HG03432 (cell line): ENCODE results near the gene BEST2.

Source experiments
- ATAC-seq: cut with Tn5 transposase; IDR thresholded peaks from one replicate; pipeline ENCODE4 v1.9.1; 2021; ENCODE audit warnings: mild to moderate bottlenecking, moderate library complexity; ENCODE audit not compliant: unreplicated experiment

BEST2 gene

DNA sequence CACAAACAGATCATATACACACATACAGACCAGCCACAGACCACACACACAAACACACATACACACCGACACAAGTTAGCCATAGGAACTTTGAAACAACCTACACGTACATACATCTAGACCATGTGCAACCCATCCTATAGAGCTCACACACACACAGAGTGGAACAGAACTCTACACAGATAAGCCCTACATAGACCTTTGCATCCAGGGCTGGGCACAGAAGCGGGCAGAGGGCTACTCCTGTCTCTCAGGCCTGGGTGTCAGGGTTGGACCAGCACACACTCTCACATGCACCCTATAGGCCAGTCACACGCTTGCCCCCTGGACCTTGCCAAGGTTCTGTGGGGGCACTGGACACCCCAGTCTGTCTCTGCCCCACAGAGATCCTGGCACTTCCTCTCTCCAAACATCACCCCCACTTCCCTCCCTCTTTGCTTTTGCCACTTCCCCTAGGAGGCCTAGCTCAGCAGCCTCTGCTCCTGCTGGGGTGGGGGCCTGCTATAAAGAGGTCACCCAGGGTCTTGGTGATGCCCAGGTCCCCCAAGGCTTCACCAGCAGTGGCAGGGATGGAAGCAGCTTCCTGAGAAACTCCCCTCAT, 33.9 kb downstream of the BEST2 start:
- no peak for ATAC-seq

DNA sequence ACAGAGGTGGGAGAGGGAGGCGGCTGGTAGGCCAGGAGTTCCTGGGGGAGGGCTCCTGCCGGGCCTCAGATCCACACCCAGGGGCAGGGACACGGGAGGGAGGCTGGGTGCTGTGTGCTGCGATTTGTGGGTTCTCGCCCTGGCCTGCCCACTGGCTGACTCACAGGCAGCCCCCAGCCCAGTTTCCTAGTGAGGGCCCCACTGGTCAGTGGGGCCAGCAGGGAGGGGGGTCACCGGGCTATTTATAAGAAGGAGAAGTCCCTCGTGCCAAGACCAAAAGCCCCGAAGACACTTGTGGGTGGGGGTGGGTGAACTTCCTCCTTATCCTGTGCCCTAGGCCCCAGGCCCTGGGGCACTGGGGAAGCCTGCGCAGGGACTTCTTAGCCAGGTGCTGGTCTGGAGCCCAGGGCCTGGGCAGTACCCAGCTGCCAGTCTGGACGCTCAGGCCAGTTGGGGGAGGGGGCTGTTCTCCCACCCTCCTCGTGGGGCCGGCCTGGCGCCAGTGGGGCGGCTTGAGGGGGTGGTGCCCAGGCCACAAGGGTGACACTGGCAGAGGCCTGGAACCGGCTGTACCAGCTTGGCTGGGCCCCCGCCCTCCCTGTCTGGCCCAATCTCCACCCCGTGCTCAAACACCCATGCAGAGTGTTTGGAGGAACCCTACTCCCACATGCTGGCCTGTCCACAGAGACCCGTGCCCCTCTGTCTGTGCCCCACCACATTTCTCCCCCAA, 34.7 kb downstream of the BEST2 start:
- no peak for ATAC-seq

DNA sequence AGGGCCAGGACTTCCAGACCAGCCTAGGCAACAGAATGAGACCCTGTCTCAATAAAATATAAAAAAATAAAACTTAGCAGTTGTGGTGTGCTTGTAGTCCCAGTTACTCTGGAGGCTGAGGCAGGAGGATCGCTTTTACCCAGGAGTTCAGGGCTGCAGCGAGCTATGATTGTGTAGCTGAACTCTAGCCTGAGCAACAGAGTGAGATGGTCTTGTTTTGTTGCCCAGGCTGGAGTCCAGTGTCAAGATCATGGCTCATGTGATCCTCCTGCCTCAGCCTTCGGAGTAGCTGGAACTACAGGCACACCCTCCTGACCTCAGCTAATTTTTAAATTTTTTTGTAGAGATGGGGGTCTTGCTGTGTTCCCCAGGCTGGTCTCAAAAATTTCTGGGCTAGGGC, 35.4 kb downstream of the BEST2 start:
- no peak for ATAC-seq

DNA sequence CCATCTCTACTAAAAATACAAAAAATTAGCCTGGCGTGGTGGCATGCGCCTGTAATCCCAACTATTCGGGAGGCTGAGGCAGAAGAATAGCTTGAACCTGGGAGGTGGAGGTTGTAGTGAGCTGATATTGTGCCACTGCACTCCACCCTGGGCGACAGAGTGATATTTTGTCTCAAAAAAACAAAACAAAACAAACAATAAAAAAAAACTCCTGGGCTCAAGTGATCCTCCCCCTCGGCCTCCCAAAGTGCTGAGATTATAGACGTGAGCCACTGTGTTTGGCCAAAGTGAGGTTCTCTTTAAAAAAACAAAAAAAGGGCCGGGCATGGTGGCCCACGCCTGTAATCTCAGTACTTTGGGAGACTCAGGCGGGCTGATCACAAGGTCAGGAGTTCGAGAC, 35.9 kb downstream of the BEST2 start:
- no peak for ATAC-seq

DNA sequence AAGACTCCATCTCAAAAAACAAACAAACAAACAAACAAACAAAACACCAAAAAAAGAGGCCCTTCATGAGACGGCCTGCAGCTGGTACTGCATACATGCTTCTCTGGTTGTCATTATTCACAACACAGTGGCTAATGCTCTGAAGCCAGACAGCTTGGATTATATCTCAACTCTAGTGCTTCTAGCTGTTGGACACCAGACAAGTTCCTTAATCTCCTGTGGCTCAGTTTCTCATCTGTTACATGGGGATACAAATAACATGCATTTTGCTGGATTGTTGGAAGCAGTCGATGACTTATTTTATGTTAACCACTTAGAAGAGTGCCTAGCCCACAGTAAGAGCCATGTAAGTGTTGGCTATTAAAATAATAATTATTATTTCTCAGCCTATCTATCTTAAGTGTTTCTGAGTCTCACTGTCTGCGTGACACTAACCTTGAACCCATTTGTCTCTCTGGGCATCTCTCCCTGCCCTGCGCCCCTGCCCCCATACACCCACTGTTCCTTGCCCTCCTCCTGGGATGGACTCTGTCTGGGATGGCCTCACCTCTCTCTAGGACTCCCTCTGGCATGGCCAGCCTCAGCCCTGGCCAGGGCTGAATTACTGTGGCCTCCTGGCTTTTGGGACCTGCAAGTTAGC, 36.6 kb downstream of the BEST2 start:
- no peak for ATAC-seq

DNA sequence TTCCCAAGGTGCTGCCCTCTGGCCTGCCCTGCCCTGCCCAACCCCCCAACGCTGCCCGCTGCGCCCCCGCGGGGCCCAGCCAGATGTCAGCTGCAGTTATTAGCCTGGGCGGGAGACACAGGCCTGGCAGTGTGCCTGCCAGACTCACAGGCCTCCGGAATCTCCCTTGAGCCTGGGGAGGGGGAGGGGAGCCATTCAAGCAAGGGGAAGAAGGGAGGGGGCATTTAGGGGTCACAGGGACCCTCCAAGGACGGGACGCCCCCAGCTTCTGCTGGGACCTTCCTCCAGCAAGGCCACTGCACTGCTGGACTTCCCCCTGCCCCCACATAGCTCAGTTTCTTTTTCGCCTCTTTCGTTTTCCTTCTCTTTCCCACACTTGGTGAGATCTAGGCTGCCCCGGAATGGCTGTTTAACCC, 37.1 kb downstream of the BEST2 start:
- no peak for ATAC-seq

DNA sequence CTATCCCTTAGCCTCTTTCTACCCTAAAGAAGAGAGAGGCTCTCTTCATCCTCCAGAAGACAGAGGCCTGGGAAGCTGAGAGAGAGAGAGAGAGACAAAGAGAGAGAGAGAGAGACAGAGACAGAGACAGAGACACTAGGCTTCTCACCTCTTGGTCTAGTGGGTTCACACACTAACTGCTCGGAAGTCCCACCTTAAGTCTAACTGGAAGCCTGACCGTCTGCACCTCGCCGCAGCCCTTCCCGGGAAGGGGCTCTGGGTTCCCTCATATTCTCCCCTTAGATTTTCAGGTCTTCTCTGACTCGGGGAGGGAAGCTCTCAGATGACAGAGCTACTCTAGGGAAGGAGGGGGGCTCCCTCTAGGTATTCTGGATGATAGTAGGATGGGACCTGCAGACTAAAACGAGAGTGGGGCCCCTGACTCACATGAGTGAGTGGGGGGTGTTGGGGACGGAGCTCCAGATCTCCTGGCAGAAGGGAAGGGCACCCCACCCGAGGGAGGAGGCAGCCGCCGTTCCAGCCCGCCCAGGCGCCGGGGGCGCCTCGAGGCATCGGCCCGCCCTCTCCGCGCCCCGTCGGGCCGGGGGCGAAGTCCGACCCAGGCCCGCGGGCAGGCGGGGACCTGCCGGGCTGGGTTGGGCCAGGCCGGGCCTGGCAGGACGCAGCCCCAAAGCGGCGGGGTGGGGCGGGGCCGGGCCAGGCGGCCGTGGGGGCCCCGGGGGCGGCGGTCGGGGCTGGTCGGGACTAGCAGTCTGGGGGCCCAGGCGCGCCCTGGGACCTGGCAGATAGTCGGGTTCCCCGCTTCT, 37.7 kb downstream of the BEST2 start:
- no peak for ATAC-seq

DNA sequence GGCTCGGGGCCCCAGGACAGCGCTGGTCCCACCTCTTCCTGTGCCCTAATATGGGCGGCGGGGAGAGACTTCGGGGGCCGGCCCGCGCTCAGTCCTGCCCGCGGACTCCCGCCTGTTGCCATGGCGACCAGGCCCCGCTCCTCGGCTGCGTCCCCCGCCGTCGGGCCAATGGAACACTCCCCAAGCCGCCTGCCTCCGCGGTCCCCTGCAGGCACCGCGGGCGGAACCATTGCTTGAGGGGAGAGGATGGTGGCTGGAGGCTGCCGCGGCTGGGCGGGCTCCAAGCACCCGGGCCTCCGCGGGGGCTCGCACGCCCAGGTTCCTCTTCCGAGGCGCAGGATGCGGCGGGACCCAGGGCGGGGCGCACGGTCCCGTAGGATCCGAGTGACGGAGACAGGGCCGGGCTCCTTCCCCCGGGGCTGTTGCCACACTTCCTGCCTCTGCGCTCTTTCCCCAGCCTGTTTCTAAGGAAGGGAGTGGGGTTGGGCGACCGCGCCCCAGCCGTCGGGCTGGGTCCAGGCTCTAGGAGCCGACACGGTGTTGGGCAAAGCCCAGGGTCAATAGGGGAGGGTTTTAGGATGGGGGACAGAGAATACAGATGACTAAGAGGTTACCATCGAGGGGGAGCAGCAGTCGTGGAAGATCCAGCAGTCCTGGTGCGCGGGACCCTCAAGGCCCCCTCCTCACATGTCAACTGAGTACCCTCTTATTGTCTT, 38.5 kb downstream of the BEST2 start:
- peak; percentile 40 for ATAC-seq

DNA sequence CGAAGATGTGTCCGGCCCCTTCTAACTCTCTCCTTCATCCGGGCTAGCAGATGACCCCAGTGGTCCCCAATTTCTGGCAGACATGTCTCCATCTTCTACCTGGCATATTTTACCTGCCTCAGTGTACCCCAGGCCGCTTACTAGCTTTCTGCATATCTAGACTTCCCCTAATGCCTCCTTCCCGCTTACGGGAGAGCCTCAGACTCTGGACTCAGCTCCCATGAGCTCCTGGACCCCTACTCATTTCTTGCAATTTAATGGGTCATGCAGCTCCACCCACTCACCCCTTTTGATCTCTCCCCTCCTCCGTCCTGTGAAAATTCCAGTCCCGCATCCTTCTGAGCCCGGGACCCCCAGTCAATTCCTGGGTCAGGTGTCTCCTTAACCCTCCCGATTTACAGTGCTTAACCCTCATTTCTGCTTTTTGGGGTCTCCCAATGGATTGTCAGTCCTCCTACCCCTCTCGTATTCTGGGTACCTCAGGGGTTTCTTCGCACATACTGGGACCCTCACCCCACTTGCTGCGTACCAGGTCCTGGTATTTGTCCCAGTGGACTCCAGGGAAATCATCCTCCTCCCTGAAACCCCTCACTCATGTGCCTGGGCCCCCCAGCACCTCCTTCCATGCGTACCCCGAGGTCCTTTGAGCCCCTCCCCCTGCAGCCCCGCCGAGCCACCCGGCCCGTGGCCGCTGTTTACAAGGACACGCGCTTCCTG, 39.2 kb downstream of the BEST2 start:
- no peak for ATAC-seq

DNA sequence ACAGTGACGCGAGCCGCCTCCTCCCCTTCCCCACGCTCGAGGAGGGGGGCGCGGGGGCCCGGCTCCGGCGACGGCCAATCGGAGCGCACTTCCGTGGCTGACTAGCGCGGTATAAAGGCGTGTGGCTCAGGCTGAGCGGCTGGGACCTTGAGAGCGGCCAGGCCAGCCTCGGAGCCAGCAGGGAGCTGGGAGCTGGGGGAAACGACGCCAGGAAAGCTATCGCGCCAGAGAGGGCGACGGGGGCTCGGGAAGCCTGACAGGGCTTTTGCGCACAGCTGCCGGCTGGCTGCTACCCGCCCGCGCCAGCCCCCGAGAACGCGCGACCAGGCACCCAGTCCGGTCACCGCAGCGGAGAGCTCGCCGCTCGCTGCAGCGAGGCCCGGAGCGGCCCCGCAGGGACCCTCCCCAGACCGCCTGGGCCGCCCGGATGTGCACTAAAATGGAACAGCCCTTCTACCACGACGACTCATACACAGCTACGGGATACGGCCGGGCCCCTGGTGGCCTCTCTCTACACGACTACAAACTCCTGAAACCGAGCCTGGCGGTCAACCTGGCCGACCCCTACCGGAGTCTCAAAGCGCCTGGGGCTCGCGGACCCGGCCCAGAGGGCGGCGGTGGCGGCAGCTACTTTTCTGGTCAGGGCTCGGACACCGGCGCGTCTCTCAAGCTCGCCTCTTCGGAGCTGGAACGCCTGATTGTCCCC, 39.9 kb downstream of the BEST2 start, which contains the start of gene JUNB:
Gene JUNB, plus strand, starts transcription at position 142 of the 706 bp plus-strand sequence. Its CDS starts 286 bp downstream, at position 428.
- peak; percentile 34 for ATAC-seq

DNA sequence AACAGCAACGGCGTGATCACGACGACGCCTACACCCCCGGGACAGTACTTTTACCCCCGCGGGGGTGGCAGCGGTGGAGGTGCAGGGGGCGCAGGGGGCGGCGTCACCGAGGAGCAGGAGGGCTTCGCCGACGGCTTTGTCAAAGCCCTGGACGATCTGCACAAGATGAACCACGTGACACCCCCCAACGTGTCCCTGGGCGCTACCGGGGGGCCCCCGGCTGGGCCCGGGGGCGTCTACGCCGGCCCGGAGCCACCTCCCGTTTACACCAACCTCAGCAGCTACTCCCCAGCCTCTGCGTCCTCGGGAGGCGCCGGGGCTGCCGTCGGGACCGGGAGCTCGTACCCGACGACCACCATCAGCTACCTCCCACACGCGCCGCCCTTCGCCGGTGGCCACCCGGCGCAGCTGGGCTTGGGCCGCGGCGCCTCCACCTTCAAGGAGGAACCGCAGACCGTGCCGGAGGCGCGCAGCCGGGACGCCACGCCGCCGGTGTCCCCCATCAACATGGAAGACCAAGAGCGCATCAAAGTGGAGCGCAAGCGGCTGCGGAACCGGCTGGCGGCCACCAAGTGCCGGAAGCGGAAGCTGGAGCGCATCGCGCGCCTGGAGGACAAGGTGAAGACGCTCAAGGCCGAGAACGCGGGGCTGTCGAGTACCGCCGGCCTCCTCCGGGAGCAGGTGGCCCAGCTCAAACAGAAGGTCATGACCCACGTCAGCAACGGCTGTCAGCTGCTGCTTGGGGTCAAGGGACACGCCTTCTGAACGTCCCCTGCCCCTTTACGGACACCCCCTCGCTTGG, 40.7 kb downstream of the BEST2 start:
- ATAC-seq = no peak

DNA sequence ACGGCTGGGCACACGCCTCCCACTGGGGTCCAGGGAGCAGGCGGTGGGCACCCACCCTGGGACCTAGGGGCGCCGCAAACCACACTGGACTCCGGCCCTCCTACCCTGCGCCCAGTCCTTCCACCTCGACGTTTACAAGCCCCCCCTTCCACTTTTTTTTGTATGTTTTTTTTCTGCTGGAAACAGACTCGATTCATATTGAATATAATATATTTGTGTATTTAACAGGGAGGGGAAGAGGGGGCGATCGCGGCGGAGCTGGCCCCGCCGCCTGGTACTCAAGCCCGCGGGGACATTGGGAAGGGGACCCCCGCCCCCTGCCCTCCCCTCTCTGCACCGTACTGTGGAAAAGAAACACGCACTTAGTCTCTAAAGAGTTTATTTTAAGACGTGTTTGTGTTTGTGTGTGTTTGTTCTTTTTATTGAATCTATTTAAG, 41.3 kb downstream of the BEST2 start:
- no peak for ATAC-seq

DNA sequence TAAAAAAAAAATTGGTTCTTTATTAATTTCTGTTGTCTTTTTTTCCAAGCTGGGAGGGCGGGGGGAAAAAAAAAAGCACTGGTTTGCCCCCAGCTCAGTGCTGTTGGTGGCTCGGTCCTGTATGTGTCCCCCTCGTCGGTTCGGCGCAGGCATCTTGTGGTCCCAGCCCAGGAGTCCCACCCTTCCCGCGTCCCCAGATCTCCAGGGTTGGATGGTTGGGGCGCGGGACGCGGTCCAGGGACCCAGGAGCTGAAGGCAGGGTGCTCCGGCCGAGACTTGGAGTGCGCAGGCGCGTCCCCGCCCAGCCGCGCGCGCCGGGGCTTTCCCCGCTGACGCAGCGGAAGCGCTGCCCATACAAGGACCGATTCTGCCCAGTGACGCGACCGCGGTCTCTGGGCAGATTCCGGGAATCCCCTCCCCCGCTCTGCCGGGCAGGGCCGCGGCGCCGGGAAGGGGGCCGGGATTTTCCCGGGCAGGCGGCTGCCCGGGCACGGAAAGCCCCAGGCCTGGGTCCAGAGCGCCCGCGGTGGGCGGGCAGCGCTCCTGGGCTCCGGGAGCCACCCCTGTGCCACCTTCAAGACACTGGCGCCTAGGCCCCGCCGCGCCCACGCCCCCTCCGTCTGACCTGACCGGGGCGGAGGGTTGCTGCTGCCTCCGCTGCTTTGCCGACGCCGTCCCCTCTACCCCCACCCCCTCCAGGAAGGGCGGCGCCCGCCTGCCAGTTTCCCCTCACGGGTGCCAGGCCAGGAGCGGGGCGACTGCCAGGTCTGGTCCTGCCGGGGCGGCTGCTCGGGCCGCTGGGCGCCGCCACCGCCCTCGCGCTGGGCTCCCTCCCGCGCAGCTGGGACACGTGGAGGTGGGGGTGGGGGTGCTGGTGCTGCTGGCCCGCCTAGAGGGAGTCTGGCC, 42.0 kb downstream of the BEST2 start:
- ATAC-seq = peak; percentile 33

DNA sequence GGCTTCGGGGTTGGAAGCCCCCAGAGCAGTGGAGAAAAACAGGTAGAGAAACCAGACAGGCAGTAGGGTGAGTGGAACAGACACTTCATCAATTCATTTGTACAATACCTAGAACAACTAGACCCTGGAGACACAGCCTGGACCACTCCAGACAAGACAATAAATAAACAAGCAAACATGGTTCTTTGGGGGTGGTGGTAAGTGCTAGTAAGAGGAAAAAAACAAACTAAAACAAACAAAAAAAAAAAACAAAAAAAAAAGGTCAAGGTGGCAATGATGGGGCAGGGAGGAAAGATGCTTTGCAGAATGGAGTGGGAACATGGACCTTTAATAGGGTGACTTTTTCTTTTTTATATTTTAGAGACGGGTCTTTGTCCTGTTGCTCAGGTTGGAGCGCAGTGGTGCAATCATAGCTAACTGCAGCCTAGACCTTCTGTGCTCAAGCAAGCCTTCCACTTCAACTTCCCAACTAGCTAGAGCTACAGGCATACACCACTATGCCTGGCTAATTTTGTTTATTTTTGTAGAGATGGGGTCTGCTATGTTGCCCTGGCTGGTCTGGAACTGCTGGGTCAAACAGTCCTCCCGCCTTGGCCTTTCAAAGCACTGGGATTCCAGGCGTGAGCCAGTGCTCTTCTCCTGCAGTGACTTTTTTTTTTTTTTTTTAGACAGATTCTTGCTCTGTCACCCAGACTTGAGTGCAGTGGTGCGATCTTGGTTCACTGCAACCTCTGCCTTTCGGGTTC, 42.8 kb downstream of the BEST2 start:
- no peak for ATAC-seq

DNA sequence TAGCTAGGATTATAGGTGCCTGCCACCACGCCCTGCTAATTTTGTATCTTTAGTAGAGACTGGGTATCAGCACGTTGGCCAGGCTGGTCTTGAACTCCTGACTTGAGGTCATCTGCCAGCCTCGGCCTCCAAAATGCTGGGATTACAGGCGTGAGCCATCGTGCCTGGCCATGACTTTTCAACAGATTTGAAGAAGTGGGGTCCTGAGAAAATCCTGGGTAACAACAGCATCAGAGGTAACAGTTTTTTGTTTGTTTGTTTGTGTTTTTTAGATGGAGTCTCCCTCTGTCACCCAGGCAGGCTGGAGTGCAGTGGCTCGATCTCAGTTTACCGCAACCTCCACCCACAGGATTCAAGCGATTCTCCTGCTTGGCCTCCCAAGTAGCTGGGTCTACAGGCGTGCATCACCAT, 43.4 kb downstream of the BEST2 start:
- ATAC-seq = no peak

DNA sequence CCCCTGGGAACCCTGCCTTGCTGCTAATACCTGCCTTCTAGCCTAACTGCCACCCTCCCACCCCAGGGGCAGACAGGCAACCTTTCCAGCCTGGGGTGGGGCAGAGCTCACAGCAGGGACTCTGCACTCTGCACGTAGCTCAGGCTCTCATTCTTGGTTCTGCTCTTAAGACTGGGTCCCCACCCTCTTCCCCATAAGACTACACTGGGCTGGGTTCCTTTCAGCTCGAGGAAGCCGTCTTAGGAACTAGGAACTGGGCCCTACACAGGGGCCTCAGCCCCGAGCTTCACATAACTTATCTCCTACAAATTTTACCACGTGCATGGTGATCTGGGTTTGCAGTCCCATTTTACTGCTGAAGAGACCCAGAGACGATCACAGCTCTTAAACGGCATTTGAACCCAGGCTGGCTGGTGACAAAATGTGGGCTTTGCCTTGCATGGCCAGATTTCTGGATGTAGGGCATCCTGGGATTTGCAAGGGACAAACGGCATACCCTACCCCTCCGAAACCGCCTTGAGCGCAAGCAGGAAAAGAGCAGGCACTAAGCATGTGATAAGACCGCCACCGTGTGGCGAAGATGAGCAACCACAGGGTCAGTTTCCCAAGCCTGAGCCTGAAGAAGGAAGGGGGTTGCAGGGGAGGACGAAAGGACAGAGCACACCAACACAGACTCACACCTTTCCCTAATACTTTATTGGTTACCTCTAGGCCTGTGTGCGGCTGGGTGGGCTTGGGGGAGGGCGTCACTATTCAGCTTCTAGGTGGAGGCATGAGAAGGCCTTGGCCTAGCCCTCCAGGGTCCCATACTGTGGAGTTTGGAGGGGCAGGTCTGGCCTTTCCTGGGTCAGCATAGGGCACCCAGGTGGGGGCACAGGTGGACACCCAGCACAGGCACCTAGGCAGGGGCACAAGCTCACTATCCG, 44.8 kb downstream of the BEST2 start:
- ATAC-seq = no peak
